PC-9 (cell line): ENCODE measurements around the gene KRTAP25-1.

Source experiments
- CTCF ChIP-seq: fragments of 200-600 bp; sonication (generic); conservative IDR thresholded peaks from 2 replicates; pipeline ENCODE4 v1.6.1; 2017; ENCODE audit warnings: mixed run types, antibody characterized with exemption, mild to moderate bottlenecking, moderate library complexity
- EZH2 ChIP-seq: fragments of 200-600 bp; sonication (generic); IDR thresholded peaks from 2 replicates; pipeline ENCODE4 v1.8.0; 2017; ENCODE audit warnings: antibody characterized with exemption, low read depth

GRCh38 chr21:30337772-30338171, 48.5 kb upstream of the KRTAP25-1 start:
- TF ChIP-seq CTCF: no peak
- TF ChIP-seq EZH2: no peak
